Activated CD8-positive, alpha-beta memory T cell treated with anti-CD3 and anti-CD28 coated beads for 4 hours (primary cell): ENCODE data around the gene NDUFAF4.
A peak's percentile ranks its signal among the peaks of the same experiment; 100 is the strongest.

Experiments
- DNase-seq, 2 donors: peaks; one replicate each; pipeline ENCODE4 v3.0.0-alpha.2; 2020; ENCODE audit warnings: low read depth in 2 of 2

NDUFAF4 gene

DNA sequence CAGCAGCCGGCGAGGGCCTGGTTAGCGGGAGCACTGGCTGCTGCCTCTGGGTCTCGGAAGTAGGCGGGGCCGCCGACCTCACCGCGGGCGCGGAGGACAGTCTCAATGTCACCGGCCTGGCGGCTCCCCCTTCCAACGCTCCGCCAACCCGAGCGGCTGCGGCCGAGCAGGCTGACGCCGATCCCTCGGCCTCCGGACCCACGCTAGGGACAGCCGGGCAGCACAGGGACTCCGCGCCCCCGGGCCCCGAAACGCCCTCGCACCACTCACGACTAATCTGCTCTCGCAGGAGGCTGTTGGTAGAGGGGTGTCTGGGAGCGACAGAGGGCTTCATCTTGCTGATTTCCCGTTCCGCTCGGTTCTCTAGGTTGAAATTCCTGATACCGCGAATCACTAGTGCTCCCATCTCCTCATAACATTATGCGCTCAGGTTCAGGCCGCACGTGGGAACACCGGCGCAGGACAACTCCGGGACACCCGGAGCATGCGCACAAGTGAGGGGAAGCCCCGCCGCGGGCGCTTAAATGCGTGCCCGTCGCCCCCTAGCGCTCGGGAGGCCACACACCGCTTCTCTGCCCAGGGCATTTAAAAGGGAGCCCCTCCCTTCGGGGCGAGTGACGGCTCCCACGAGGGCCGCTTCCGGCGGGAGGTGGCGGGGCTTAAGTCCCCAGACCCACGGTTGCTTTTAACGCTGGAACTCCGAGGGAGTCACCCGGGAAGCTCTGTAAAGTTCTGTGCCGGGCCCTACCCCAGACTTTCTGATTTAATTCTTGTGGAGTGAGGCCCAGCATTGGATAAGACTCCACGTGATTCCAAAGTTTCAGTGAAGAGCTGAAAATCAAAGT is at the start of gene NDUFAF4:
Gene NDUFAF4 (minus strand): TSS at position 496 of the 845 bp plus-strand sequence. CDS start 90 bp downstream, at position 406.
- peak; percentile 93 to 95 for DNase-seq

GRCh38 chr6:96947055-96947454 is 49.4 kb upstream of the NDUFAF4 start:
- DNase-seq, result no peak

- no peak for DNase-seq
These were observed 46.0 kb upstream of the NDUFAF4 start for GRCh38 chr6:96943555-96944215.

DNA sequence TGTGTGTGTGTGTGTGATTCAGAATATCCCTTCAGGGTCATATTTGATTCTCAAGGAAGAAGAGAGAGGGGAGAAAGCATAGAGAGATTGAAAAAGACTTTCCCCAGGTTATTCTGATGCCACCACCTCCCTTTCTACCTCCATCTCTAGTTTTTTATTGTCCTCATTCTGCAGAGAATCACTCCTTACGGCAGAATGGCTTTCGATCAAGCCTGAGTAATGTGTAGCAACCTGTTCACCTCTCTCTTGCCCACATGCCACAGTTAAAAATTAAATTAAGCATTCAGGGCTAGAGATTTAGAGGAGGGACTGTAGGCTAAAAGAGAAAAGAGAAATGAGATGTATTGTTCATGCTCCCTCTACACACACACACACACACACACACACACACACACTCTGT is 45.0 kb upstream of the NDUFAF4 start:
- no peak for DNase-seq

GRCh38 chr6:96940322-96940721 is 42.6 kb upstream of the NDUFAF4 start:
- no peak for DNase-seq

GRCh38 chr6:96939007-96939805 is 41.5 kb upstream of the NDUFAF4 start:
- no peak for DNase-seq

DNA sequence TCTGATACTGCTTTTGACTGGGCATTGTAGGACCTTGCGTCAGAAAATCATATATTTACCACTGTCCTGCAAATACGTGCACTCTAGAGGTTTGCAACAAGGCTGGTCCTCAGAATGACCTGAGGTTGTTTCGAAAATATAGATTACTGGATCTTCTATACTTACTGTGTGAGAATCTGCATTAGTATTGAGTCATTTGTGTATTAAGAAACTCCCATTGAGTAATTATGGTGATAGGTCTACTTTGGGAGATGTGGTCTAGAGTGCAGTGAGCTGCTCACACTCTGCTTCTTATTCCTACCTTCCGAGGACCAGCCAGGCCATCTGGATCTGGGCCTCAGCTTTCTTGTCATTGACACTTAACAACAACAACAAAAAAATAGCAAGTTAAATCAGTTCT is 36.4 kb upstream of the NDUFAF4 start:
- DNase-seq, result no peak

DNA sequence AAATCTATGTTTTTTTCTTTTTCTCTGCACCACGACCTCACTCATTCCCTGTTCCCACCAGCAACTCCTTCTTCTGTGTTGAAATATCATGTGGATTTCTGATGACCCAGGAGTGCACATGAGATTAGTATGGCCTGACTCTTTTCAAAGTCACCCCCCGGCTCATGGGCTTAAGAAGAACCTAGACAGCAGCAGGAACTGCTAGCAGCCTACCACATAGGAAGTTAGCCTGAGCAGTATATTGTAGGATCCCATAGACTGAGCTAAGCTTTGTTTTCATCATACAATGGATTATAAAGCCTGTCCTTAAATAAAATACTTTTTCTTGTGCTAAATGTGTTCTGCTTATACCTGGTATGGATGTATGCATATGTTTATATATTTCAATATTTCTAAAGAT is 33.5 kb upstream of the NDUFAF4 start:
- DNase-seq, result no peak

DNA sequence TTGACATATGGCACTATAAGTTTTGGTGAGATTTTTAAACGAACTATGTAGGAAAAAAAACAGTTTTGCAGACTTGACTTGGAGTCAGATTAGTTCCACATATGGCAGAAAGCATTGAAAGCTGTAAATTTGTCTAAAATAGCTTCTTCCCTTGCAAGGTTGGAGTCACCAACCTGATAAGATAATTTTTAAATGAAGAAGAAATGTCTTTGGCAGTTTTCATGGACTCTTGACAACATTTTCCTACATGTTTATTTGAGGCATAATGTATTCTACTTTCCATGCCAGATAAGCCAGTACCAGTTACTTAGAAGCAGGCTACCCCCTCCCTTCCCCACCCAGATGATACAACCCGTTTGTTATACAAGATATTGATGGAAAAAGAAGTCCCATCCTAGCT is 32.0 kb upstream of the NDUFAF4 start:
- no peak for DNase-seq

DNA sequence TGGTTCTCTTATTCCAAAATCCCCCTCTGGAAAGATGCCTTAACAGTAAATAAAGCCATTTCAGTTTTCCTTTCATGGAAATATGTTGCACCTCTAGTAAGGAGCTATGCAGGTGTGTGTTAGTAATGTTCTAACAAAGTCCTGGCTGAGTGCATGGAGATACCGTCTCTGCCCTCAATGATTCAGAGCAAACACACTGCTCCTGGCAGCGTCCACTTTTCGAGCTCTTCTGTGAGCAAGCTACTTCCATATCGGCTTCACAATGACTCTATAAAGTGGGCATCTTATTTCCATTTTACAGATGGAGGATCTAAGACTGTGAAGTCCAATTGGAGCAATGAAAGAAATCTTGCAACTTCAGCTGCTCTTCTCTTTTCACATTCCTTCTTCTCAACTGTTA is 30.0 kb upstream of the NDUFAF4 start:
- DNase-seq, result no peak

DNA sequence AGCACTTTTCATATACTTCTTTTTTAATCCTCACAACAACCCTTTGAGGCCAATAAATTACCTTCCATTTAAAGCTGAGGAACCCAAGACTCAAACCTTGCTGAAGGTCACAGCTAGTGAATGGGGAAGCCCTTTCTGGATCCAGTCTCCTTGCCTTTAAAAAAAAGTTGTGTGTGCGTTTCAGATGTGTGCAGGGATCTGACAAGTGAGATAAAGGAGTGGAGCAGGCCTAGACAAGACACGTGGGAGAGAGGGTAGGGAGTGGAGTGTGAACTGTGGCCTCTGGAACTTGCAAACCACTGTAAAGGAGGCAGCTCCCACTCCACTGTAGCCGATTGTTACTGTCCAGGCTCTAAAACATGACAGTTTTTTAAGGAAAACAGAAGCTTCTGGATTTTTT is 28.7 kb upstream of the NDUFAF4 start:
- no peak for DNase-seq

- no peak for DNase-seq
These were observed 27.6 kb upstream of the NDUFAF4 start for GRCh38 chr6:96925290-96925687.

GRCh38 chr6:96923871-96924493 is 26.3 kb upstream of the NDUFAF4 start:
- peak in 1 of 2 donors; percentile 2 for DNase-seq

DNA sequence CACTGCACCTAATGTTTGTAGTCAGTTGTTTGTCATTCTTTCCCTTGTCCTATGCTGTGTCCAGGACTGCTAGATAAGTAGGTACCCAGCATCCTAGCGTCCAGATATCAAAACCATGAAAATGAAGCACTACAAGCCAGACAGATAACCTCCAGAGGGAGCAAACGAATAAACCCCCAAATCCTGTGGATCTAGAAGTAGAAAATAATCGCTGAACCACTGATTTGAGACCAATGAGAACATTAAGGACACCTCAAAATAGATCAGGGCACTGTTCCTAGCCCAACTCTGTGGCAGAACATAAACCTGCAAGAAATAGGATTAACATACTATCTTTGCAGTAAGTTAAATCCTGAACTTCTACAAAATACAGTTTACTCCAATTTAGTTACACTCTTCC is 25.7 kb upstream of the NDUFAF4 start:
- DNase-seq, result no peak

DNA sequence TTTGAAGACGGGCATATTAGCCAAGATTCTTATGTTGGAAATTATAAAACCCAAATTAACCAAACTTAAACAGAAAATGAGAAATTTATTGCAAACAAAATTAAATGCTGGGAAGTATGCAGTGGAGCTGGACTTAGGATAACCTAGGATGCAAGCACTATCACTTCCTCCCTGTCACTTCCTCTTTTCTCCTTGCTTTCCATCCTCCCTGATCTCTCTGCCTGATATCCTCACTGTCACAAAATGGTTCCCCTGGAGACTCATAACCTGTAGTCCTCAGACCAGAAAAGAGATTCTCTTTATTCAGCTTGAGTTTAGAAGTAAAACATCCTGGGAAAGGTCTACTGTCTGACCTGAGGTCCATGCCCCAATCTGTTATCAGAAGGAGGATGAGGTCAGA is 19.4 kb upstream of the NDUFAF4 start:
- no peak for DNase-seq

DNA sequence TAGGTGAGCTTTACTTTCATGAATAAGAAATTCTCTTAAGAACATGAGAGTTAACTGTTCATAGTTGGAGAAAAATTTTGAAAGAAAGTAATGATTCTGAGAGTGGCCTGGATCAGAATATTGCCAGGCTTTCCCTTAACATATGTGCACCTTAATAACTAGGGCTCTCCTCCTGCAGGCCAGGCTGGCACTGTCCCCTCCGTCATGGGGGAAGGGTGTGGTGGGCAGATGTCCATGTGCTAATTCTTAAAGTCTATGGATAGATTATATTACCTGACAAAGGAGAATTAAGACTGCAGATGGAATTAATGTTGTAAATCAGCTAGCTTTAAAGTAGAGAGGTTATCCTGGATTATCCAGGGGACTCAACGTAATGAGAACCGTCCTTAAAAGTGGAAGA is 15.9 kb upstream of the NDUFAF4 start:
- DNase-seq, result no peak

DNA sequence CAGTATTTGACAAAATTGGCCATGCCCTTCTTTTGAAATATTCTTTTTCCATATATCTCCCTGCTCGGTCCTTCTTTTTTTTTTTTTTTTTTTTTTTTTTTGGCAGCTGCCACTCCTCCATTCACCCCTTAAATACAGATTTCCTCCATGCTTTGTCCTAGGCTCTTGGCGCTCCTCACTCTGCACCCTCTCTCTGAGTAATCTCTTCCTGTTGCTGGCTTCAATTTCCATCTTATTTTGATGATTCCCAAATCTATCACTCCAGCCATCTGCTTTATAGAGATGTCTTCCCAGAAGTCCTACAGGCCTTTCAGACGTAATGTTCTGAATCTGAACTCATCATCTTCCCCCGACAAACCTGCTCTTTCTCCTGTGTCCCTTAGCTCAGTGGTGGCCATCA is 14.1 kb upstream of the NDUFAF4 start:
- no peak for DNase-seq

DNA sequence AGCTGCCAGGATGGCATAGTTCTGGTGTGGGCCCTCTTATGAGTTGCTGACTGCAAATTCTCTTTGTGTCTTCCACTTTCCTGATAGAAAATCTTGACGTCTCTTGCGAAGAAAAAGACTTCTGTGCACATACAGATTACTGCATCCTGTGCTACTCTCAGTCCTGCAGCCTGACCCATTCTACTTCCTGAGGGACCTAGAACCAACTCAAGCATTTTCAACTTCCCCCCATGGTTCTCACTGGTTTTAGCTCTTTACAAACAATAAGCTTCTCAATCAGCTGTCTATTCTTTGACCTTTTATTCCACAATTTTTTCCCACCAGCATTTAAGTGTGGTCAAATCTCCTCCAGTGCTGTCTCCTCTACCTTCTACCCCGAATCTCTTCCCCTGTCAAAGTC is 13.5 kb upstream of the NDUFAF4 start:
- no peak for DNase-seq

- DNase-seq, result no peak
These were observed 12.1 kb upstream of the NDUFAF4 start for GRCh38 chr6:96909811-96910210.

- no peak for DNase-seq
These were observed 9.8 kb upstream of the NDUFAF4 start for GRCh38 chr6:96907498-96907897.

- DNase-seq, result no peak
These were observed 3.2 kb upstream of the NDUFAF4 start for GRCh38 chr6:96900873-96901272.

GRCh38 chr6:96899451-96899998 is 1.8 kb upstream of the NDUFAF4 start:
- no peak for DNase-seq
